Cardiac muscle cell (in vitro differentiated cells and primary cell): Measurements from ENCODE around the gene CYP3A7. TPM values are rescaled to one million over a fixed set of nuclear protein-coding genes. Genes with fewer than 3 reads are reported as not detected.

ENCODE experiments used
- DNase-seq, 2 donors: peaks; one replicate each; pipeline versions ENCODE4 v3.0.0 to v3.0.0-alpha.2; 2010 to 2017; ENCODE audit warnings: low read depth in 1 of 2, low spot score in 1 of 2
- H3K27ac ChIP-seq: fragments of 200-600 bp; sonication (generic); 2 replicates; pipeline ENCODE4 v1.5.1; 2016
- H3K27me3 ChIP-seq: fragments of 200-600 bp; sonication (generic); 2 replicates; pipeline ENCODE4 v1.6.0; 2016; ENCODE audit warnings: control low read depth
- H3K36me3 ChIP-seq: fragments of 200-600 bp; sonication (generic); 2 replicates; pipeline ENCODE4 v1.5.1; 2016; ENCODE audit warnings: control low read depth
- H3K4me1 ChIP-seq: fragments of 200-600 bp; sonication (generic); 2 replicates; pipeline ENCODE4 v1.8.1; 2017; ENCODE audit warnings: low read depth, mild to moderate bottlenecking, mixed run types
- H3K4me3 ChIP-seq: fragments of 200-600 bp; sonication (generic); 2 replicates; pipeline ENCODE4 v1.5.1; 2016; ENCODE audit warnings: mild to moderate bottlenecking
- H3K9me3 ChIP-seq: fragments of 200-600 bp; sonication (generic); 2 replicates; pipeline ENCODE4 v1.5.1; 2017; ENCODE audit warnings: low read depth, mild to moderate bottlenecking, control low read depth
- CTCF ChIP-seq: IDR thresholded peaks from 2 replicates; pipeline ENCODE4 v1.5.1; 2012; ENCODE audit warnings: low read depth, mild to moderate bottlenecking, low read length
- polyA plus RNA-seq: library from polyadenylated mRNA; unstranded; fragments of >200 nt; fragmentation: Nextera tagmentation; extraction: Ambion mirVana; gene quantifications from 2 replicates; pipeline ENCODE4 v1.2.1, GENCODE V29; 2016
- total RNA-seq: library from RNA; depleted of rRNA; stranded (reverse); fragments of >200 nt; gene quantifications from 2 replicates; pipeline ENCODE4 v1.2.3, GENCODE V29; 2016

CYP3A7 gene
- total RNA-seq (not detected in 2 replicates), polyA plus RNA-seq (0.14 and 0.51 TPM in 2 replicates)

- Histone ChIP-seq H3K4me1 (no peaks in the 10 kb centered on the region), H3K27me3 (no peaks in the 10 kb centered on the region), H3K27ac (no peak within 1 kb of the TSS), H3K36me3 (no peaks in the 10 kb centered on the region), H3K9me3 (no peaks in the 10 kb centered on the region), H3K4me3 (no peak within 1 kb of the TSS)
- no peak for TF ChIP-seq CTCF
- DNase-seq, result no peak
These were observed at the start of gene CYP3A7 for GRCh38 chr7:99734987-99735386. TSS of gene CYP3A7 (minus strand) at chr7:99735196. CDS start at chr7:99735093, 103 bp downstream.

GRCh38 chr7:99784007-99784406 is 49.0 kb upstream of the CYP3A7 start, which contains the start of gene CYP3A4:
TSS of gene CYP3A4 (minus strand) at chr7:99784184. CDS start at chr7:99784081, 103 bp downstream.
- H3K4me3 ChIP-seq, result no peak within 1 kb of the TSS
- H3K27ac ChIP-seq, result no peak within 1 kb of the TSS
- DNase-seq, result no peak
- no peak for TF ChIP-seq CTCF
- no peaks in the 10 kb centered on the region for H3K4me1 ChIP-seq
- no peaks in the 10 kb centered on the region for H3K9me3 ChIP-seq
- H3K27me3 ChIP-seq, result no peaks in the 10 kb centered on the region
- no peaks in the 10 kb centered on the region for H3K36me3 ChIP-seq

GRCh38 chr7:99782012-99782953 is 47.3 kb upstream of the CYP3A7 start:
- Histone ChIP-seq H3K4me1 (no peaks in the 10 kb centered on the region), H3K36me3 (no peaks in the 10 kb centered on the region), H3K27ac (no peak overlapping the region), H3K9me3 (no peaks in the 10 kb centered on the region), H3K27me3 (no peaks in the 10 kb centered on the region), H3K4me3 (no peak overlapping the region)
- DNase-seq, result no peak
- no peak for TF ChIP-seq CTCF

- Histone ChIP-seq H3K27me3 (no peaks in the 10 kb centered on the region), H3K4me3 (no peak overlapping the region), H3K27ac (no peak overlapping the region), H3K4me1 (no peaks in the 10 kb centered on the region), H3K36me3 (no peaks in the 10 kb centered on the region), H3K9me3 (no peaks in the 10 kb centered on the region)
- no peak for DNase-seq
- TF ChIP-seq CTCF, result no peak
These were observed 45.6 kb upstream of the CYP3A7 start for GRCh38 chr7:99780588-99780987.

GRCh38 chr7:99779949-99780348 is 45.0 kb upstream of the CYP3A7 start:
- Histone ChIP-seq H3K9me3 (no peaks in the 10 kb centered on the region), H3K4me1 (no peaks in the 10 kb centered on the region), H3K36me3 (no peaks in the 10 kb centered on the region), H3K27me3 (no peaks in the 10 kb centered on the region), H3K4me3 (no peak overlapping the region), H3K27ac (no peak overlapping the region)
- TF ChIP-seq CTCF, result no peak
- DNase-seq, result no peak
